Measurements from ENCODE around the gene CCDC6. TPM values are rescaled to one million over a fixed set of nuclear protein-coding genes. Genes with fewer than 3 reads are reported as not detected.

CCDC6 gene
- total RNA-seq, 2 donors from 2014 or later, result 65.8 to 91.0 TPM

GRCh38 chr10:59847326-59847725 lies 59.0 kb downstream of the CCDC6 start:
- no peak for TF ChIP-seq CTCF (IDR thresholded peaks at IDR 0.05)
- Histone ChIP-seq H3K4me3 (no peak overlapping the region), H3K4me1 (no peaks in the 10 kb centered on the region), H3K27me3 (no peaks in the 10 kb centered on the region), H3K9ac (ENCODE audit: low read depth in 2 of 2, low read length in 2 of 2) (no peak overlapping the region), H3K27ac (no peak overlapping the region), H3K9me3 (no peaks in the 10 kb centered on the region), H3K36me3 (no peaks in the 10 kb centered on the region)
- no peak for DNase-seq
- intact Hi-C loops (cut with DNase I), result no loop called here

DNA sequence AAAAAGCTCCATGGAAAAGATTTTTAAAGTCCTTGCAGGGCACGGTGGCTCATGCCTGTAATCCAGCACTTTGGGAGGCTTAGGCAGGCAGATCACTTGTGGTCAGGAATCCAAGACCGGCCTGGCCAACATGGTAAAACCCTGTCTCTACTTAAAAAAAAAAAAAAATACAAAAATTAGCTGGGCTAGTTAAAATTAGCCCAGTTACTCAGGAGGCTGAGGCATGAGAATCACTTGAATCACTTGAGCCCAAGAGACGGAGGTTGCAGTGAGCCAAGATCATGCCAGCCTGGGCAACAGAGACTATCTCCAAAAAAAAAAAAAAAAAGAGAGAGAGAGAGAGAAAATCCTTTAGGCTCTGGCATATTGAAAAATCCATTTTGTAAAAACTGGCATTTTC lies 61.9 kb downstream of the CCDC6 start:
- no peaks in the 10 kb centered on the region for H3K27me3 ChIP-seq
- no peaks in the 10 kb centered on the region for H3K36me3 ChIP-seq
- TF ChIP-seq CTCF (IDR thresholded peaks at IDR 0.05), result no peak
- H3K4me3 ChIP-seq, result no peak overlapping the region
- DNase-seq, result no peak
- H3K9me3 ChIP-seq, result no peaks in the 10 kb centered on the region
- intact Hi-C loops (cut with DNase I), result no loop called here
- H3K9ac ChIP-seq (ENCODE audit: low read depth in 2 of 2, low read length in 2 of 2), result no peak overlapping the region
- no peaks in the 10 kb centered on the region for H3K4me1 ChIP-seq
- no peak overlapping the region for H3K27ac ChIP-seq

- Histone ChIP-seq H3K27me3 (no peaks in the 10 kb centered on the region), H3K9me3 (no peaks in the 10 kb centered on the region), H3K36me3 (no peaks in the 10 kb centered on the region), H3K9ac (ENCODE audit: low read depth in 2 of 2, low read length in 2 of 2) (no peak overlapping the region), H3K4me3 (no peak overlapping the region), H3K4me1 (no peaks in the 10 kb centered on the region), H3K27ac (no peak overlapping the region)
- DNase-seq, result no peak
- TF ChIP-seq CTCF (IDR thresholded peaks at IDR 0.05), result no peak
- intact Hi-C loops (cut with DNase I), result no loop called here
These were observed 62.6 kb downstream of the CCDC6 start for GRCh38 chr10:59843748-59844147.

DNA sequence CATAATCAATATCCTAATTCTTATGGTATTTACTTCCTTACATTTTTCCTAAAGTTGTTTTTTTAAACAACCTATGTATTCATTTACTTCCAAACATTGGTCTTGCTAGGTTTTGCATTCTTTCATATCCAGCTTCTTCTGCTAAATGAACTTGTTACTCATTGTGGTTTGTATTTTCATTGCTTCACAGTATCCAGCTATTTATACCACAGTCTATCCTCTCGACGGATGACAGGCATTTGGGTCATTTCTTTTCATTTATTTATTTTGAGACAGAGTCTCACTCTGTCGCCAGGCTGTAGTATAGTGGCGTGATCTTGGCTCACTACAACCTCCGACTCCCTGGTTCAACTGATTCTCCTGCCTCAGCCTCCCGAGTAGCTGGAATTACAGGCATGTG lies 66.8 kb downstream of the CCDC6 start:
- TF ChIP-seq CTCF (IDR thresholded peaks at IDR 0.05), result no peak
- Histone ChIP-seq H3K27me3 (no peaks in the 10 kb centered on the region), H3K9me3 (no peaks in the 10 kb centered on the region), H3K36me3 (no peaks in the 10 kb centered on the region), H3K4me3 (no peak overlapping the region), H3K27ac (no peak overlapping the region), H3K9ac (ENCODE audit: low read depth in 2 of 2, low read length in 2 of 2) (no peak overlapping the region), H3K4me1 (no peaks in the 10 kb centered on the region)
- intact Hi-C loops (cut with DNase I), result no loop called here
- no peak for DNase-seq

- Histone ChIP-seq H3K9me3 (no peaks in the 10 kb centered on the region), H3K4me1 (no peaks in the 10 kb centered on the region), H3K4me3 (no peak overlapping the region), H3K9ac (ENCODE audit: low read depth in 2 of 2, low read length in 2 of 2) (no peak overlapping the region), H3K27ac (no peak overlapping the region), H3K36me3 (no peaks in the 10 kb centered on the region), H3K27me3 (no peaks in the 10 kb centered on the region)
- DNase-seq, result no peak
- TF ChIP-seq CTCF (IDR thresholded peaks at IDR 0.05), result no peak
- intact Hi-C loops (cut with DNase I), result no loop called here
These were observed 68.1 kb downstream of the CCDC6 start for GRCh38 chr10:59838085-59838789.

Data from colonic mucosa (tissue), 4 donors.